Activated CD4-positive, alpha-beta T cell treated with anti-CD3 and anti-CD28 coated beads, Interleukin-2, amount 50 U/mL, for 4 hours (primary cell): ENCODE measurements around the gene PISD.
"Not testable (repeated sequence)": the region's sequence is repeated elsewhere in the genome, so short reads cannot be mapped to it uniquely, and the experiment has no call there.

Source experiments
- DNase-seq, 2 experiments: peaks; one replicate each; pipeline ENCODE4 v3.0.0-alpha.2; 2020

PISD gene

GRCh38 chr22:31661851-31662667 lies at the start of gene PISD:
TSS of gene PISD (minus strand) at chr22:31662215. CDS start at chr22:31662208, 7 bp downstream.
- DNase-seq = peak; percentile 94 to 96

DNA sequence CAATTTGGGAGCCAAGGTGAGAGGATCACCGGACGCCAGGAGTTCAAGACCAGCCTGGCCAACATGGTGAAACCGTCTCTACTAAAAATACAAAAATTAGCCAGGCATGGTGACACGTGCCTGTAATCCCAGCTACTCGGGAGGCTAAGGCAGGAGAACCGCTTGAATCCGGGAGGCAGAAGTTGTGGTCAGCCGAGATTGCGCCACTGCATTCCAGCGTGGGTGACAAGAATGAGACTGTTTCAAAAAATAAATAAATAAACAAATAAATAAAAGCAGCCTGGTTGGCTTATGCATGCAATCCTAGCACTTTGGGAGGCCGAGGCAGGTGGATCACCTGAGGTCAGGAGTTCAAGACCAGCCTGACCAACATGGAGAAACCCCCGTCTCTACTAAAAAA lies 49.2 kb upstream of the PISD start:
- DNase-seq = not testable (repeated sequence)

GRCh38 chr22:31707519-31707918 lies 45.5 kb upstream of the PISD start:
- DNase-seq = no peak

DNA sequence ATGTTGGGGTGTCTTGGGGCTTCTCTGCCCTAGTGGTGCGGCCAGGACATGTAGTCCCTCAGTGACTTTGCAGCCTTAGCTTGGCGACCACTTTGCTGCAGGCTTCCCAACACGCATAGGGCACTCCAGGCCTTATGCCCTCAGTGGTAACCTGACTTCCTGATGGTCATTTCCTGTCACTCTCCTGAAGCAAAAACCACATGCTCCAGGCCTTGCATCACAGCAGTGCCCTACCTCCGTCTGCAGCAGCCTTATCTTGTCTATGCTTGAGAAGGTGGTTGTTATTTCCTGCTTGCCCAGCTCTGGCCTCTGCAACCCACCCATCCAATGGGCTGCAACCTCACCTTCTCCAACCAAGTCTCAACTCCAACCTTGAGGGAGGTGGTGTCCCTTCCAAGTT lies 33.4 kb upstream of the PISD start:
- DNase-seq = no peak

DNA sequence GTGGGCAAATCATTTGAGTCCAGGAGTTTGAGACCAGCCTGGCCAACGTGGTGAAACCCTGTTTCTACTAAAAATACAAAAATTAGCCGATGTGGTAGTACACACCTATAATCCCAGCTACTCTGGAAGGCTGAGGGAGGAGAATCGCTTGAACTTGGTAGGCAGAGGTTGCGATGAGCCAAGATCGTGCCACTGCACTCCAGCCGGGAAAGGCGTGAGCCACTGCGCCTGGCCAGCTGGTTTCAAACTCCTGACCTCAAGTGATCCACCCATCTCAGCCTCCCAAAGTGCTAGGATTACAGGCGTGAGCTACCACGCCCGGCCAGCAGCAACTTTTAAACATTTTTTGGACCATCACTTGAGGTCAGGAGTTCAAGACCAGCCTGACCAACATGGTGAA lies 32.0 kb upstream of the PISD start:
- DNase-seq = not testable (repeated sequence)

- DNase-seq = no peak
Observed at GRCh38 chr22:31692186-31692886, 30.3 kb upstream of the PISD start.

- DNase-seq = no peak
Observed at GRCh38 chr22:31691408-31691807, 29.4 kb upstream of the PISD start.

- DNase-seq = no peak
Observed at GRCh38 chr22:31683181-31684105, 21.4 kb upstream of the PISD start.

DNA sequence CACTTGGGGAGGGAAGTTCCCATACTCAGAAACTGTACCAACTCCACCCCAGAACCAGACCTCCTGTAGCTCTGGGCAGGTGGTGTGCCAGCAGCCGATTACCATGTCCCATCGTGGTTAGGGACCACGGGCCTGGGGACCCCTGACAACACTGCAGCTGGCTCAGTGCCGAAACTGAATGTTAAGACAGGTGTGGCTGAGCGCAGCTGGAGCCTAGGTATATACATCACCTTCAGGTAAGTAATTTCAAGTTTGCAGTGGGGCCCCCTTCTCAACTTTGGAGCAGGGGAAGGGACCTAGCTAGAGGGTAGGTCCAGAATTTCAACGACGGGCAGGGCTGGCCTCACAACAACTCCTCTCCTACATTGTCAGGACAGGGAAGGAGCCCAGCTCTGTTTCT lies 20.7 kb upstream of the PISD start:
- DNase-seq = no peak

DNA sequence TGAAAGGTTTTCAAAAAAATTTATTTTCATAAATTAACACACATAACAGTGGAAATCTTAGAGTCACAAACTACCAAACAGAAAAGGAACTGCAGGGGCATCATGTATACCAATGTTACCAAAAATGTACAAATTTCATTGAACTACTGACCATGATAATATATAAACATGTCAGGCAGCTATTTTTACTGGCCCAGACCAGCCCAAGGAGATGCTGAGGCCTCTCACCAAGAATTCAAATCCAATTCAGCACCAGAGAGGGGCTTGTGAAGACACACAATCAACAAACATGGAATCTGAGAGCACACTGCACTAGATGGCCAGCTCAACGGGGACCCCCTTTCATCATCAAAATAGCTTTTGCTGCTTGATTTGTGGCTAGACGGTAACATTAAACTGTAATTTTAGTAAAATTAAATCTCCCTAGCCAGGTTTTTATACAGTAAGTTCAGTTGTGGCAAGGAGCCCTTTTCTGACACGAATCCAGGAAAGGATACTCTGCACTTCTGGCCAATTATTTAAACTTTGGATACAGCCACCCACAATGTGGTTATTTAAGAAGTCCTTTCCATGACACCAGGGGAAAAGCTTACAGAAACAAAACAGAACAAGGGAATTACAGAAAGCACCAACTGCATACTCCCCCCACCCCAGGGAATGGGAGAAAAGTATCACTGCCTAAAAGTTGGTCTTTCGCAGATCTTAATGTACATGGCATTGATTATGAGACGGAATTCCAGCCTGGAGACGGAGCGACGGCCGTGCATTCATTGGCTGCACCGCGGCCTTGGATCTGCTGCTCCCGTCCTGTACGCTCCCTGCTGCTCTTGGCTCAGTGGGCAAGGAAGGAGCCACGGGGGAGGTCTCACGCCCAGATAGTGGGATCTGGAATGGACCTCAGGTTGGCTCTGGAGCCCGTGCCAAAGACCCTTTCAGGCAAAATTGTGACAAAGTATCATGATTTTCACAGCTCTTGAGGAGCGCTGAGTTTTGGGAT lies 19.6 kb upstream of the PISD start:
- no peak for DNase-seq

GRCh38 chr22:31680861-31681341 lies 18.9 kb upstream of the PISD start:
- no peak for DNase-seq

- no peak for DNase-seq
Observed at GRCh38 chr22:31678748-31679147, 16.7 kb upstream of the PISD start.

DNA sequence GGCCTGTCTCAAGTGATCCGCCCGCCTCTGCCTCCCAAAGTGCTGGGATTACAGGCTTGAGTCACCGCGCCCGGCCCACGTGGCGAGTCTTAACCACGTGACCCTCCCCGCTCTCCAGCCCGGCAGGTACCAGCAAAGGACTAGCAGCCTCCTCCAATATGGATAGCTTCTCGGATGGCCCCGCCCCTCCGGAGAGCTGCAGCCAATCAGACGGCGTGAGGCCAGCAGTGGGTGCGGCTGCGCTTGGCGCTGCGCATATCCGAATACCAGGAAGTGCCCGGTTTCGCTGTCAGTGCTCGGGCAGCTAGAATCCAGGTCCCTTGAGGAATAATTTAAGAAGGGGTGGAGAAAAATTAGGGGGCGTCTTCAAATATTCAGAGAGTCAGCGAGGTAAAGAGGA lies 14.7 kb upstream of the PISD start:
- peak; percentile 94 for DNase-seq

GRCh38 chr22:31674219-31674618 lies 12.2 kb upstream of the PISD start:
- not testable (repeated sequence) for DNase-seq

DNA sequence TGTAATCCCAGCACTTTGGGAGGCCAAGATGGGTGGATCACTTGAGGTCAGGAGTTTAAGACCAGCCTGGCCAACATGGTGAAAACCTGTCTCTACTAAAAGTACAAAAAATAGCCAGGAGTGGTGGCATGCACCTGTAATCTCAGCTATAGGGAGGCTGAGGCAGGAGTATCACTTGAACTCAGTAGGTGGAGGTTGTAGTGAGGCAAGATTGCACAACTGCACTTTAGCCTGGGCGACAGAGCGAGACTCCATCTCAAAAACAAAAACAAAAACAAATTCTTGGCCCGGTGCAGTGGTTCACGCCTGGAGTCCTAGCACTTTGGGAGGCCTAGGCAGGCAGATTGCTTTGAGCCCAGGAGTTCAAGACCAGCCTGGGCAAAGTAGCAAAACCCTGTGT lies 6.8 kb upstream of the PISD start:
- DNase-seq = not testable (repeated sequence)

DNA sequence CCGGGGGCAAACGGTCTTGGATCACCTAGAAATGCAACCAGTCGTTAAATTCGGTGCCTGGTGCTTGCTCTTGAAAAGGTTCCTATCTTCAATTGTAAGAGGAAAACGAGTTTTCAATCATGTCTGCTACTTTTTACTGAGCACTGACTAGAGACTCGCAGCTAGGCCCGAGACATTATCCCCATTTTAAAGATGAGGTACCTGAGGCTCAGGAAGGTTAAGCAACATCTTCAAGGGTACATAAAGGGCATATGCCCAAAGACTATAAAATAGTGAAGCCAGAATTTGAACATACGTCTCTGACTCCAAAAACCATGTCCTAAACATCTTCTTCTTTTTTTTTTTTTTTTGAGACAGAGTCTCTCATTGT lies 638 bp upstream of the PISD start:
- DNase-seq = no peak

DNA sequence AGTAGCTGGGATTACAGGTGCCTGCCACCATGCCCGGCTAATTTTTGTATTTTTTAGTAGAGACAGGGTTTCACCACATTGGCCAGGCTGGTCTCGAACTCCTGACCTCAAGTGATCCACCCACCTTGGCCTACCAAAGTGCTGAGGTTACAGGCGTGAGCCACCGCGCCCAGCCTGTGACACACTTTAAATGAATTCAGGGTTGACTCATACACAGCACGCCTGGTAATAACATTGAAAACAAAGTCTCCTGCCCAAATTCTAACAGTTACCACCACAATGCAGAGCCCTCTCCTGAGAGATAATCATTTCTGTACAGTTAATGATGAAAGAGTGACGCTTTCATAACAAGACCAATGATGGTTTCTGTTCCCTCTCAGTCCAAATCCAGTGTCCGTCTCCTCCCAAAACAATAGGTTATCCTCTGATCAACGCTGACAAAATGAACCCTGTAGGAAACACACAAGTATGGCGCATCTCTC lies 1.1 kb downstream of the PISD start:
- peak; percentile 31 to 34 for DNase-seq

DNA sequence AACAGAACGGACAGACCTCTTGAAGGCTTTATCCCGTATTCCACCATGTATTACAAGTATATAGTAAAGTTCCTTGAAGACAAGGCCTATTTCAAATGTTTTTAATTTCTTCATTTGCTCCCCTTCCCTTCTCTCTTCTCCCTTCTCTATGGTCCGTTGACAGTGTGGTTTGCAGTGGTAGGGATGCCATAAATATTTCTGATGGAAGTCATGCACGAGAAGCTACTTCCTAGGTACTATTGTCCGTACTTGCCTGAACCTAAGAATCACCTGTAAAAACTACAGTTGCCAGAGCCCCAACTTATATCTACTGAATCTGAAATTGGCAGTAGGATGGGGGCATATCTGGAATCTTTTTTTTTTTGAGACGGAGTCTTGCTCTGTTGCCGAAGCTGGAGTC lies 2.8 kb downstream of the PISD start:
- DNase-seq = no peak

- no peak for DNase-seq
Observed at GRCh38 chr22:31654408-31654807, 7.6 kb downstream of the PISD start.

GRCh38 chr22:31653944-31654343 lies 8.1 kb downstream of the PISD start:
- DNase-seq = no peak

DNA sequence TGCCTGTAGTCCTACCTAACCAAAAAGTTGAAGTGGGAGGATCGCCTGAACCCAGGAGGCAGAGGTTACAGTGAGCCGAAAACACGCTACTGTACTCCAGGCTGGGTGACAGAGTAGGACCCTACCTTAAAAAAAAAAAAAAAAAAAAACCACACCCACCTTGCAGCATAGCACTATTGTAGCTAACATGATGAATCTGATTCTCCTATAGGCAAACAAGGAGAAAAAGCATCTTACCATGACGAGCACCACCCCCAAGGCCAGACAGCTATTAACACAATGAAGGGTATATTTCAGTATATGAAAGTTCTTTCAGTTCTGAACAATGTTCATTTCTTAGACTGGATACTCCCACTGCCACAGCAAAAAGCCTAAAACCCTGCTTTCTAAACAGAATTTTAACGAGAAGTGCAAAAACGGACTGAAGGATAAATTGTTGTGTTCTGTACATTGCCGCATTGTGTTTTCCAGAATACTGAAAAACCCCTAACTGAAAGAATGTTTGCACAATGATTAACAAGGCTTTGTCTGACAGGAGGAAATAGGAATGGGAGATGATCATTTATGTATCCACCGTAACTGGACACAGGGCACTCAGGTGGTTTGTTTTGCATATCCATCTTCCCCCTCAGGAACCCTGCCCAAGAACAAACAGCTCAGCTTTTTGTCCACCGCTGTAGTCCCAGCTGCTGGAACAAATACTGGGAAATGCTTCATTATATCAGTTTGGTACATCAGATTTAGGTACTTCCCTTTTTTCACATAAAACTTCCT lies 8.9 kb downstream of the PISD start:
- DNase-seq = no peak
